Cardiac fibroblast (primary cell): ENCODE data around the gene CETN1.

ENCODE experiments used
- DNase-seq, 2 donors: peaks; one replicate each; pipeline versions ENCODE4 v3.0.0 to v3.0.0-alpha.2; 2010; ENCODE audit warnings: low read depth in 2 of 2
- H3K4me3 ChIP-seq, 2 donors: replicated peaks in 1 of 2; 1 replicate in 1 of 2; 2 replicates in 1 of 2; pipeline ENCODE4 v1.5.1; 2011; ENCODE audit warnings: low read depth in 2 of 2, low read length in 2 of 2, mild to moderate bottlenecking in 2 of 2, moderate library complexity in 1 of 2
- TF ChIP-seq, protein P1 (sequence below): IDR thresholded peaks from one replicate; pipeline ENCODE4 v1.5.1; 2011; ENCODE audit warnings: low read depth, mild to moderate bottlenecking, low read length, inconsistent platforms

CETN1 gene

DNA sequence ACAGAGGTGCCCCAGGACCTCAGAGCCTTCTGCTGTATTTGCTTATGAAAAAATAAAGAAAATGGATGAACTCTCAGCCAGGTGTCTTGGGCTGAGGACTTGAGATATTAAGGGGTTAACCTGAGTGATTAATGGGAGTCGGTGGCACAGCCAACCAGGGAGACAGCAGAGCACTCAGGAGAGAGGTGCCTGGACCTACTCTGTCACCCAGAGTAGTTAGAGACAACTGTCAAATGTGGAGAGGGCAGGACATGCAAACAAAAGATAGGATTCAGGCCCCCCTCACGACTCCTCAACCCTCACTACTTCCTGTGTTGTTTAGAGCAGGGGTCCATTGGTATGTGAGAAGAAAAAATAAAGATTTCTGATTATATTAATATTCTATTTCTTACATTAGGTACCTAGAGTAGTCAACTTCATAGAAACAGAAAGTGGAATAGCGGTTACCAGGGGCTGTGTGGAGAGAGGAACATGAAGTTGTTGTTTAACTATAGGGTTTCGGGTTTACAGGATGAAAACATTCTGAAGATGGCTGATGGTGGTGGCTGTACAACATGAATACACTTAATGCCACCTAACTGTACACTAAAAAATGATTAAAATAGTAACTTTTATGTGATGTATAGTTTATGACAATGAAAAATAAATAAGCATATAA is 28.6 kb upstream of the CETN1 start:
- no peak overlapping the region for H3K4me3 ChIP-seq
- TF ChIP-seq, protein P1, sequence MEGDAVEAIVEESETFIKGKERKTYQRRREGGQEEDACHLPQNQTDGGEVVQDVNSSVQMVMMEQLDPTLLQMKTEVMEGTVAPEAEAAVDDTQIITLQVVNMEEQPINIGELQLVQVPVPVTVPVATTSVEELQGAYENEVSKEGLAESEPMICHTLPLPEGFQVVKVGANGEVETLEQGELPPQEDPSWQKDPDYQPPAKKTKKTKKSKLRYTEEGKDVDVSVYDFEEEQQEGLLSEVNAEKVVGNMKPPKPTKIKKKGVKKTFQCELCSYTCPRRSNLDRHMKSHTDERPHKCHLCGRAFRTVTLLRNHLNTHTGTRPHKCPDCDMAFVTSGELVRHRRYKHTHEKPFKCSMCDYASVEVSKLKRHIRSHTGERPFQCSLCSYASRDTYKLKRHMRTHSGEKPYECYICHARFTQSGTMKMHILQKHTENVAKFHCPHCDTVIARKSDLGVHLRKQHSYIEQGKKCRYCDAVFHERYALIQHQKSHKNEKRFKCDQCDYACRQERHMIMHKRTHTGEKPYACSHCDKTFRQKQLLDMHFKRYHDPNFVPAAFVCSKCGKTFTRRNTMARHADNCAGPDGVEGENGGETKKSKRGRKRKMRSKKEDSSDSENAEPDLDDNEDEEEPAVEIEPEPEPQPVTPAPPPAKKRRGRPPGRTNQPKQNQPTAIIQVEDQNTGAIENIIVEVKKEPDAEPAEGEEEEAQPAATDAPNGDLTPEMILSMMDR: no peak
- no peak for DNase-seq

- no peak overlapping the region for H3K4me3 ChIP-seq
- DNase-seq: peak in 1 of 2 donors; percentile 9
- TF ChIP-seq, protein P1: no peak
These were observed 24.3 kb upstream of the CETN1 start for GRCh38 chr18:555705-556457.

GRCh38 chr18:564708-565561 is 15.2 kb upstream of the CETN1 start:
- peak in 1 of 2 donors; percentile 55 for DNase-seq
- TF ChIP-seq, protein P1: no peak
- H3K4me3 ChIP-seq: no peak overlapping the region

- no peak overlapping the region for H3K4me3 ChIP-seq
- TF ChIP-seq, protein P1: no peak
- DNase-seq: no peak
These were observed 14.6 kb upstream of the CETN1 start for GRCh38 chr18:565562-566061.

- no peak overlapping the region for H3K4me3 ChIP-seq
- DNase-seq: peak in 1 of 2 donors; percentile 14
- TF ChIP-seq, protein P1: no peak
These were observed 13.1 kb upstream of the CETN1 start for GRCh38 chr18:567122-567521.

DNA sequence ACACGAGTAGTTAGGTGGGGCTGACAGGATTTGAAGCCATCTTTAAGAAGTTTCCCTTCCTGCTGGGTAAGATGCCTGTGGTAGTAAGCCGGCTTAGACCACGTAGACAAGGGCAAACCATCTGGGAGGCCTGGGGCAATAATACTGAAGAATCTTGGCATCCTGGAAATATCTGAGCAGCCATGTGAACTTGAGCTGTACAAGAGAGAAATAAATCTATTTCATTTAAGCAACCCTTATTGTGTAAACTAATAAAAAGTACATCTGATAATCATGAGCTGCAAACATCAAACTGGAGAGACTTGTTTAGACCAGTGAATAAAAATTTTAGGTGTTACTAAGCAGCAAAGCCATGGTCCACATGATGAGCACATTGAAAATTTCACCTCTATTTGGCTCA is 11.4 kb upstream of the CETN1 start:
- no peak overlapping the region for H3K4me3 ChIP-seq
- TF ChIP-seq, protein P1: no peak
- no peak for DNase-seq
